Neural progenitor cell (in vitro differentiated cells): ENCODE results near the gene DIAPH2. TPM values are rescaled to one million over a fixed set of nuclear protein-coding genes. Genes with fewer than 3 reads are reported as not detected.

Experiments used
- DNase-seq: peaks from one replicate; pipeline ENCODE4 v3.0.0-alpha.2; 2016; ENCODE audit warnings: low spot score
- H2AFZ ChIP-seq: fragments of 200-600 bp; sonication (generic); replicated peaks from 2 replicates; pipeline ENCODE4 v1.6.1; 2016; ENCODE audit warnings: antibody characterized with exemption
- H3F3A ChIP-seq: fragments of 200-600 bp; sonication (generic); 2 replicates; pipeline ENCODE4 v1.6.1; 2016; ENCODE audit warnings: antibody characterized with exemption, low read depth
- H3K27ac ChIP-seq: fragments of 200-600 bp; sonication (generic); 2 replicates; pipeline ENCODE4 v1.5.1; 2016; ENCODE audit warnings: mild to moderate bottlenecking
- H3K27me3 ChIP-seq: fragments of 200-600 bp; sonication (generic); 2 replicates; pipeline ENCODE4 v1.6.1; 2016; ENCODE audit warnings: mild to moderate bottlenecking, moderate library complexity
- H3K36me3 ChIP-seq: fragments of 200-600 bp; sonication (generic); 2 replicates; pipeline ENCODE4 v1.5.1; 2016
- H3K4me1 ChIP-seq: fragments of 200-600 bp; sonication (generic); 2 replicates; pipeline ENCODE4 v1.6.1; 2016; ENCODE audit warnings: mixed run types
- H3K4me2 ChIP-seq: fragments of 200-600 bp; sonication (generic); 2 replicates; pipeline ENCODE4 v1.6.1; 2016
- H3K4me3 ChIP-seq: fragments of 200-600 bp; sonication (generic); 2 replicates; pipeline ENCODE4 v1.5.1; 2016
- H3K79me2 ChIP-seq: fragments of 200-600 bp; sonication (generic); 2 replicates; pipeline ENCODE4 v1.6.1; 2016; ENCODE audit warnings: low read depth
- H3K9ac ChIP-seq: fragments of 200-600 bp; sonication (generic); 2 replicates; pipeline ENCODE4 v1.6.1; 2016
- H3K9me3 ChIP-seq: fragments of 200-600 bp; sonication (generic); 2 replicates; pipeline ENCODE4 v1.5.1; 2016; ENCODE audit warnings: low read depth
- H4K20me1 ChIP-seq: fragments of 200-600 bp; sonication (generic); 2 replicates; pipeline ENCODE4 v1.6.1; 2016; ENCODE audit warnings: low read depth
- H3K27ac Mint-ChIP-seq: 3 replicates; pipeline ENCODE4 v1.8.0; 2021; ENCODE audit warnings: mixed read lengths
- H3K27me3 Mint-ChIP-seq: 2 replicates; pipeline ENCODE4 v1.8.0; 2022; ENCODE audit warnings: low read depth, mild to moderate bottlenecking, inconsistent platforms, moderate library complexity, mixed read lengths; ENCODE audit not compliant: insufficient read depth
- H3K36me3 Mint-ChIP-seq: 3 replicates; pipeline ENCODE4 v1.8.0; 2021; ENCODE audit warnings: mixed read lengths
- H3K4me1 Mint-ChIP-seq: 3 replicates; pipeline ENCODE4 v1.8.0; 2021; ENCODE audit warnings: mixed read lengths
- H3K4me3 Mint-ChIP-seq: 3 replicates; pipeline ENCODE4 v1.8.0; 2021; ENCODE audit warnings: mild to moderate bottlenecking, moderate library complexity, mixed read lengths
- H3K9me3 Mint-ChIP-seq: 3 replicates; pipeline ENCODE4 v1.8.0; 2020; ENCODE audit warnings: mixed read lengths
- EZH2 ChIP-seq: fragments of 200-600 bp; sonication (generic); IDR thresholded peaks from 2 replicates; pipeline ENCODE4 v1.6.1; 2017; ENCODE audit warnings: antibody characterized with exemption, mild to moderate bottlenecking, moderate library complexity
- EZH2phosphoT487 ChIP-seq: fragments of 200-600 bp; sonication (generic); IDR thresholded peaks from 2 replicates; pipeline ENCODE4 v1.6.1; 2017; ENCODE audit warnings: antibody characterized with exemption
- total RNA-seq: library from RNA; depleted of rRNA; stranded (reverse); fragments of >200 nt; gene quantifications from 2 replicates; pipeline ENCODE4 v1.2.3, GENCODE V29; 2015; ENCODE audit warnings: low replicate concordance
- TF ChIP-seq, protein P1 (sequence below): fragments of 200-600 bp; sonication (generic); IDR thresholded peaks from 2 replicates; pipeline ENCODE4 v1.5.1; 2017; ENCODE audit warnings: antibody characterized with exemption, mild to moderate bottlenecking

Gene DIAPH2
- total RNA-seq, 1 donor from 2014 or later = 24.0 TPM

DNA sequence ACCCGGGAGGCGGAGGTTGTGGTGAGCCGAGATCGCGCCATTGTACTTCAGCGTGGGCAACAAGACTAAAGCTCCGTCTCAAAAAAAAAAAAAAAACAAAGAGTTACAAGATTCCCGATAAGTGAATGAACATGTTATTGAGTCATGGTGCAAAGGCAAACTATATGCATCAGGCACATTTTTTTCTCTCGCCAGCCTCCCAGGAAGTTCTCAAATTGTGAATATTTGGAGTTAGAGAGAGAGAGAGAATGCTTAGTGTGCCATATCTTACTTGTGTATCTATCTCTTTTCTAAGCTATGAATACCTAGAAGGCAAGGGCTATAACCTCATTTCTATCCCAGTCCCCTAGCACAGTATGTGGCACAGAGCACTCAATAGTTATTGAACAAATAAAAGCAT, 599.9 kb downstream of the DIAPH2 start:
- Histone ChIP-seq H2AFZ (no peak overlapping the region), H3K4me1 (no peaks in the 10 kb centered on the region), H3K36me3 (no peaks in the 10 kb centered on the region), H3K79me2 (no peaks in the 10 kb centered on the region), H3K9ac (no peak overlapping the region), H3K4me2 (no peak overlapping the region), H3F3A (no peaks in the 10 kb centered on the region), H4K20me1 (no peaks in the 10 kb centered on the region), H3K27me3 (no peaks in the 10 kb centered on the region), H3K4me3 (no peak overlapping the region), H3K9me3 (no peaks in the 10 kb centered on the region), H3K27ac (no peak overlapping the region)
- Mint-ChIP-seq H3K27me3 (peaks cover 2% of the 10 kb centered on the region), H3K27ac (no peak overlapping the region), H3K36me3 (peaks cover 3% of the 10 kb centered on the region), H3K9me3 (no peaks in the 10 kb centered on the region), H3K4me3 (no peak overlapping the region), H3K4me1 (no peaks in the 10 kb centered on the region)
- TF ChIP-seq EZH2 (no peak), EZH2phosphoT487 (no peak)
- TF ChIP-seq, protein P1, sequence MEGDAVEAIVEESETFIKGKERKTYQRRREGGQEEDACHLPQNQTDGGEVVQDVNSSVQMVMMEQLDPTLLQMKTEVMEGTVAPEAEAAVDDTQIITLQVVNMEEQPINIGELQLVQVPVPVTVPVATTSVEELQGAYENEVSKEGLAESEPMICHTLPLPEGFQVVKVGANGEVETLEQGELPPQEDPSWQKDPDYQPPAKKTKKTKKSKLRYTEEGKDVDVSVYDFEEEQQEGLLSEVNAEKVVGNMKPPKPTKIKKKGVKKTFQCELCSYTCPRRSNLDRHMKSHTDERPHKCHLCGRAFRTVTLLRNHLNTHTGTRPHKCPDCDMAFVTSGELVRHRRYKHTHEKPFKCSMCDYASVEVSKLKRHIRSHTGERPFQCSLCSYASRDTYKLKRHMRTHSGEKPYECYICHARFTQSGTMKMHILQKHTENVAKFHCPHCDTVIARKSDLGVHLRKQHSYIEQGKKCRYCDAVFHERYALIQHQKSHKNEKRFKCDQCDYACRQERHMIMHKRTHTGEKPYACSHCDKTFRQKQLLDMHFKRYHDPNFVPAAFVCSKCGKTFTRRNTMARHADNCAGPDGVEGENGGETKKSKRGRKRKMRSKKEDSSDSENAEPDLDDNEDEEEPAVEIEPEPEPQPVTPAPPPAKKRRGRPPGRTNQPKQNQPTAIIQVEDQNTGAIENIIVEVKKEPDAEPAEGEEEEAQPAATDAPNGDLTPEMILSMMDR = no peak
- DNase-seq = no peak

DNA sequence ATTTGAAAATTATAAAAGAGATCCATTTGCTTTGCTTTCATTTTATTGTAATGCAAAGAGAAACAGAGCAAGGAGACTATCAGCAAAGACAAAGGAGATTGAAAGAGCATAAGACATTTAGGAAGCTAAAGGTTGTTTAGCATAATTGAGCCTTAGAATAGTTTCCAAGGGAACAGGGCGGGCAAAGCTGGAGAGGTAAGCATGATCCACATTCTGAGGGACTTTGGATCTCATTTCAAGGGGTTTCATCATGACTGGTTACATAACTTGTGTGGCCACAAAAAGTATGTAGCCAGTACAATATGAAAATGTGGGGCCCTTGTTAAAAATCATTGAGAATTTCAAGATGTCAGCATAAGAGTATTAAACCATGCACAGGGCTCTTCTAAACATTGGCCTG, 605.6 kb downstream of the DIAPH2 start:
- Histone ChIP-seq H3K9me3 (no peaks in the 10 kb centered on the region), H3K36me3 (no peaks in the 10 kb centered on the region), H3K27me3 (no peaks in the 10 kb centered on the region), H3K4me1 (peaks cover 6% of the 10 kb centered on the region), H3K4me3 (no peak overlapping the region), H3K79me2 (no peaks in the 10 kb centered on the region), H3K27ac (no peak overlapping the region), H3K9ac (no peak overlapping the region), H4K20me1 (no peaks in the 10 kb centered on the region), H2AFZ (no peak overlapping the region), H3K4me2 (no peak overlapping the region), H3F3A (no peaks in the 10 kb centered on the region)
- DNase-seq = no peak
- peaks cover 3% of the 10 kb centered on the region for H3K36me3 Mint-ChIP-seq
- H3K27me3 Mint-ChIP-seq = peaks cover 4% of the 10 kb centered on the region
- H3K27ac Mint-ChIP-seq = no peak overlapping the region
- TF ChIP-seq, protein P1 = no peak
- TF ChIP-seq EZH2phosphoT487 (no peak), EZH2 (no peak)
- no peak overlapping the region for H3K4me3 Mint-ChIP-seq
- H3K4me1 Mint-ChIP-seq = peaks cover 2% of the 10 kb centered on the region
- no peaks in the 10 kb centered on the region for H3K9me3 Mint-ChIP-seq

DNA sequence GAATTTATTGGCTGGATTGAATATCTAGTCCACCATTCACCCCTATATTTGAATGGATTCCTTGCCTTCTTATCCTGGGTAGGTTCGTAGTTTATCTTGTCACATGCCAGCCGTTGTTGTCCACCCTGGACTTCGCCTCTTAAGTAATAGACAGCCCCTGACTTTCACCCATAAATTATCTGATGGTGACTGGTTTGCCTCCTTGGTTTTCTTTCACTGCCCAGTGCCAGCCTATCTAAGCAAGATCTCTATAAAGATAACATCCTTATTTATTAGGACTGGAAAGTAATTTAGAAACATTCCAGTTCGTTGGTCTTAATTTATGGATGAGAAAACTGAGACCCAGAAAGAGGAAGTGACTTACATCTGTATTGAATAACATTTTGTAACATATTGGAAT, 609.4 kb downstream of the DIAPH2 start:
- Histone ChIP-seq H3K27me3 (no peaks in the 10 kb centered on the region), H3K9ac (no peak overlapping the region), H2AFZ (no peak overlapping the region), H3F3A (no peaks in the 10 kb centered on the region), H3K36me3 (no peaks in the 10 kb centered on the region), H3K4me1 (peaks cover 6% of the 10 kb centered on the region), H3K4me2 (no peak overlapping the region), H3K4me3 (no peak overlapping the region), H3K79me2 (no peaks in the 10 kb centered on the region), H3K9me3 (no peaks in the 10 kb centered on the region), H3K27ac (no peak overlapping the region), H4K20me1 (no peaks in the 10 kb centered on the region)
- Mint-ChIP-seq H3K27ac (no peak overlapping the region), H3K36me3 (no peaks in the 10 kb centered on the region), H3K4me1 (peaks cover 2% of the 10 kb centered on the region), H3K9me3 (no peaks in the 10 kb centered on the region), H3K27me3 (peaks cover 2% of the 10 kb centered on the region), H3K4me3 (no peak overlapping the region)
- TF ChIP-seq EZH2phosphoT487 = no peak
- TF ChIP-seq, protein P1 = no peak
- TF ChIP-seq EZH2 = no peak
- no peak for DNase-seq
